GM18508 (cell line): ENCODE results near the gene VAV3.
"Not testable (repeated sequence)": the region's sequence is repeated elsewhere in the genome, so short reads cannot be mapped to it uniquely, and the experiment has no call there.

Source experiments
- ATAC-seq: cut with Tn5 transposase; IDR thresholded peaks from one replicate; pipeline ENCODE4 v1.9.1; 2021; ENCODE audit warnings: moderate number of reproducible peaks; ENCODE audit not compliant: insufficient read depth, unreplicated experiment

The VAV3 gene

DNA sequence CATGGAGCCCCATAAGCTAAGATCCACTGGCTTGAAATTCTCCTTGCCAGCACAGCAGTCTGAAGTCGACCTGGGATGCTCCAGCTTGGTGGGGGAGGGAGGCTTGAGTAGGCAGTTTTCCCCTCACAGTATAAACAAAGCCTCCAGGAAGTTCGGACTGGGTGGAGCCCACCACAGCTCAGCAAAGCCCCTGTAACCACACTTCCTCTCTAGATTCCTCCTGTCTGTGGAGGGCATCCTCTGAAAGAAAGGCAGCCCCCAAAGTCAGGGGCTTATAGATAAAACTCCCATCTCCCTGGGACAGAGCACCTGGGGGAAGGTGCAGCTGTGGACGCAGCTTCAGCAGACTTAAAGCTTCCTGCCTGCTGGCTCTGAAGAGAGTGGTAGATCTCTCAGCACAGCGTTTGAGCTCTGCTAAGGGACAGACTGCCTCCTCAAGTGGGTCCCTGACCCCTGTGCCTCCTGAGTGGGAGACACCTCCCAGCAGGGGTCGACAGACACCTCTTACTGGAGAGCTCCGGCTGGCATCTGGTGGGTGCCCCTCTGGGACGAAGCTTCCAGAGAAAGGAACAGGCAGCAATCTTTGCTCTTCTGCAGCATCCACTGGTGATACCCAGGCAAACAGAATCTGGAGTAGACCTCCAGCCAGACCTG is 120.3 kb downstream of the VAV3 start:
- not testable (repeated sequence) for ATAC-seq

DNA sequence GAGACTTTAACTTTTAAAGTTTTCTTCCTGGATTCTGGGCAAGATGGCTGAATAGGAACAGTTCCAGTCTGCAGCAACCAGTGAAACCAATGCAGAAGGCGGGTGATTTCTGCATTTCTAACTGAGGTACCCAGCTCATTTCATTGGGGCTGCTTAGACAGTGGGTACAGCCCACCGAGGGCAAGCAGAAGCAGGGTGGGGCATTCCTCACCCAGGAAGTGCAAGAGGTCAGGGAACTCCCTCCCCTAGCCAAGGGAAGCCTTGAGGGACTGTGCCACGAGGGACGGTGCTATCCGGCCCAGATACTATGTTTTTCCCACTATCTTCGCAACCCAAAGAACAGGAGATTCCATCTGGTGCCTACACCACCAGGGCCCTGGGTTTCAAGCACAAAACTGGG is 121.0 kb downstream of the VAV3 start:
- ATAC-seq: no peak

DNA sequence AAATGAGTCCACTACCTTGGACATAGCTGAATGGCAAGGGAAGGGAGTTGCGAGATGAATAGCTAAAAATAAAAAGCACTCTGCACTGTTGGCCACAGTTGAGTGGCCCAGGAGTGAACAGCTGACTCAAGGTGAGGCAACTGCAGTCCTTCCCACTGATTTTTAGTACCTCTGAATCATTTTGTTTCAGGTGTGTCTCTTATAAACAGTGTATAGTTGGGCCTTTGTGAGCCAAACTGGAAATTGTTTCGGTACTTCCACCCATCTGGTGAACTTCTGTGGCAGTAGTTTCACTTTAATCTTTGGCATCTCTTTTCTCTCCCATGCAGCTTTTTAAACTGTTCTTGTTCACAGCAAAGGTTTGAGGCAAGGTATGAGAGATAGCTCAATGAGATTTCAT is 122.7 kb downstream of the VAV3 start:
- ATAC-seq: no peak

DNA sequence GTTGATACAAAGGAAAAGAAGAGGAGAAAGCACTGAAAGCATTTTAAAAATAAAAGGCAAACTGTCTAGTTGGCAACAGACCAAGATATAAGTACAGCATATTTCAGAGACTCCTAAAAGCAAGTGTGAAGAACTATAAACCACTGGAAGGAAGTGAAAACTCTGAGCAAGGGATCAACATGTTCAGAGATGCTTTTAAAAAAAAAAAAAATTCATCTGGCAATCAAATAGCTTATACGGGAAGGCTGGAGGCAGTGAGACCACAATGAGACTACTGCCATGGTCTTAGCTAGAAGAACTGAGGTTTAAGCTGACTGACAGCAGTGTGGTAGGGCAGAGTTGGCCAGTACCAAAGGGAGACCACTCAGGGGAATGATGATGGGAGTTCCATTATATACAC is 124.3 kb downstream of the VAV3 start:
- no peak for ATAC-seq

DNA sequence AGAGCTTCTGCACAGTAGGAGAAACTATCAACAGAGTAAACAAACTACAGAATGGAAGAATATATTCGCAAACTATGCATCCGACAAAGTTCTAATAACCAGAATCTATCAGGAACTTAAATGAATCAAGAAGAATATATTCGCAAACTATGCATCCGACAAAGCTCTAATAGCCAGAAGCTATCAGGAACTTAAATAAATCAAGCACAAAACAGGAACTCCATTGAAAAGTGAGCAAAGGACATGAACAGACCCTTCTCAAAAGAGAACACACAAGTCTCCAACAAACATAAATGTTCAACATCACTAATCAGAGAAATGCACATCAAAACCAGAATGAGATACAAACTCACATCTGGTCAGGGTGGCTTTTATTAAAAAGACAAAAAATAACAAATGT is 126.9 kb downstream of the VAV3 start:
- ATAC-seq: no peak

DNA sequence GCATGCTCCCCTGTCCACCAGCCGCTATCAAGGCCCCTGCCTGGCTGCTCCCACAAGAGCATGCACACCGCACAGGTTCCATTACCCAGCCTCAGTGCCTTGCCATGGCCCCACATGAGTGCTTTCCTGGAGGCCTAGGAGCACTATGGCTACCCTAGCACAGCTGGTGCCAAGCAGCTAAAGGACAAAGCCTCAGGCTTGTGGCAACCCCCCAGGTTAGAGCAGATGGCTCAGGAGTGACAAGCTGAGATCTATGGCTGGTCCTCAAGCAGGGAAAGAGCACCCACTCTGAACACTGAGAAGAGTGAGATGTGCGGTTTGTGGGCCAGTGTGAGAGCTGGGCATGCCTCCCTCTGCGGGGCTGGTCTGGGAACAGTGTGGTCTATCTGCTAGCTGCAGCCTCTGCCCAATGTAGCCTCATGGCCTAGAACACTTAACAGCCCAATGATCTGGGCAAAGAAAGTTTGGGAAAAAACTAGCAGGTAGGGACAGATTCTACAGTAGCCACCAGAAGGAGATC is 129.8 kb downstream of the VAV3 start:
- no peak for ATAC-seq

DNA sequence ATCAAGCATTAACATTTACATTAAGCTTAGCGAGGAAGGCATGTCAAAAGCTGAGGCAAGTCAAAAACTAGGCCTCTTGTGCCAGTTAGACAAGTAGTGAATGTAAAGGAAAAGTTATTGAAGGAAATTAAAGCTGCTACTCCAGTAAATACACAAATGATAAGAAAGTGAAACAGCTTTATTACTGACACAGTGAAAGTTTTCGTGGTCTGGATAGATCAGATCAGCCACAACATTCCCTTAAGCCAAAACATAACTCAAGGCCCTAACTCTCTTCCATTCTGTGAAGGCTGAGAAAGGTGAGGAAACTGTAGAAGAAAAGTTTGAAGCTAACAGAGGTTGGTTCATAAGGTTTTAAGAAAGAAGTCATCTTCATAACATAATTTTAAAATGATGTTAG is 131.9 kb downstream of the VAV3 start:
- ATAC-seq: no peak

DNA sequence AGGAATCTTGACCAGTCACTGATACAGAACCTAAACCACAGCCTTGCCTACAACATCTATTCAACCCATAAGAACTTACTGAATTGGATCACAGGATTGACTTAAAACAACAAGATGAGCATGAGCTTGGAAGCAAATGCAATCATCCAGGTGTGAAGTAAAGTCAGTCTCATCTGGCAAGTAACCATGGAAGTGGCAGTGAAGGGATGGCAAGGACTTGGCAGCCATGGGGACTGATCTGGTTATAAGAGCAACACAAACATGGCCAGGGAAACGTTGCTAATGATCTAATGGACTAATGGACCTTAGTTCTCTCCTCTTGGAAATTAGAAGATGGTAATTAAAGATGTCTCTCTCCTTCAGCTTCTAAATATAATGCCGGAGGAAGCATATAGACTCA is 133.1 kb downstream of the VAV3 start:
- no peak for ATAC-seq

DNA sequence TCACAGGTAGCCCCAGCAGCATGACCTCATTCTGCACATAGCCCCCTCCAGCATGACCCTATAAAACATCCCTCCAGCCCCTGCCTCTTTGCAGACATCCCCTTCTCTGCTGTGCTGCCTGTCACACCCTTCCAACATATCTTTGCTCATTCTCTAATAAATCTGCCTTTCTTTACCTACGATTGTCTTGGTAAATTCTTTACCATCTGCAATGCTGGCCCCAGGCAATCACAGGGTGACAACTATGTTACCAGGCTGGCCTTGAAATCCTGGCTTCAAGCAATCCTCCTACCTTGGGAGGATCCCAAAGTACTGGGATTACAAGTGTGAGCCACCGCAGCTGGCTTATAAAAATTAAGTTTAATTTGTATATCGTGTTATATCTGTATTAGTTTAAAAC is 134.5 kb downstream of the VAV3 start:
- no peak for ATAC-seq

DNA sequence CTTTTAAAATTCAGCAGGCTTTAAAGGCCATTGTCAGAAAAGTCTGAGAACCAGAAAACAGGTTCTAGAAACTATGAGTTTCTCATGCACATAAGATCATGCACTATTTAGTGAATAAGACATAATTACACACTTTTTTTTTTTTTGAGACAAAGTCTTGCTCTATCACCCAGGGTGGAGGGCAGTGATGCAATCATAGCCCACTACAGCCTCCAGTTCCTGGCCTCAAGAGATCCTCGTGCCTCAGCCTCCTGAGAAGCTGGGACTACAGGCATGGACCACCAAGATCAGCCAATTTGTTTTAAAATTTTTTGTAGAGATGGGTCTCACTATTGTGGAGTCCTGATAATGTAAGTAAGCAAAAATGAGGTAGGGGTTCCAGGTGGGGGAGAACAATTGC is 134.9 kb downstream of the VAV3 start:
- no peak for ATAC-seq

DNA sequence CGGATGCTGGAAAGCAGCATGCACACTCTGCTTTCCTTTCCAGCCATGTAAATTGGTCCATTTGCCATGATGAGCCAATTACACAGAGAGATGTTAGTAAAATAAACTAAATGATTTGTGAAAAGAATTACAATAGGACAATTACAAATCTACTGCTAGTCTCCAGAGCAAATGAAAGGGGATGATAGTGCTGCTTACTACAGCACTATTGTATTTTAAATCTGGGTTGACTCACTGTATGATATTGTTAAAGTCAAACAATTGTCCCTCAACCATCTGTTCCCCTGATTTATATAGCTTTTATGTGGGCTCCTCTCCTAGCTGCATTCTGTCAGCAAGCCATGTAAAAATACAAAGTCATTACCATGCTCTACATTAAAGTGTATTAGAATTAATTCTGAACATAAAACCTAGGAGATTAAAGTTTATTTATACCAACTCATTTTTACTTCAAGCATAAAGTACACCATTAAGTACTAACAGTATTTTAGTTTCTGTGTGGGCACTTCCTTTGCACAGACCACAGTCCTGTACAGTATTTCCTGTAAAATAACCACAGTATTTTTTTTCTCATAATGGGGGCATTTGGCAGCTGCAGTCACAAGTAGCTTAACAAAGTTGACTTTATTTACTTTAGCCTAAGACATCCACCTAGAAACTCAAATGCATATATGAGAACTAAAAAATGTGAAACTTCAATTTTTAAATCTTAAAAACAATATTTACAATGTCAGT is 135.8 kb downstream of the VAV3 start:
- ATAC-seq: peak; percentile 57

DNA sequence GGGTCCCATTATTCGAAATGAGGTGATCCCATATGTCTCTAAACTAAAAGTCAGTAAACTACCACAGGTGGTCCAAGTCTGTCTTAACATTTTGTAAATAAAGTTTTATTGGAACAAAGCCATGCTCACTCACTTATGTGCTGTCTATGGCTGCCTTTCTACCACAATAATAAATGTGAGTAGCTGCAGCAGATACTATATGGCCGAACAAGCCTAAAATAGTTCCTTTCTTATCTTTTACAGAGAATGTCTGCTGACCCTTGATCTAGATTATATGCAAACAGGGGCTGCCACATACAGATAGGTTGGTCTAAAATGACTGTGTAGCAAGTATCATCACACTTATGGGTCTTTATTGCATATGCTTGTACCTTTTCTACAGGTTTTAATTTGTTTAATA is 140.0 kb downstream of the VAV3 start:
- ATAC-seq: no peak

DNA sequence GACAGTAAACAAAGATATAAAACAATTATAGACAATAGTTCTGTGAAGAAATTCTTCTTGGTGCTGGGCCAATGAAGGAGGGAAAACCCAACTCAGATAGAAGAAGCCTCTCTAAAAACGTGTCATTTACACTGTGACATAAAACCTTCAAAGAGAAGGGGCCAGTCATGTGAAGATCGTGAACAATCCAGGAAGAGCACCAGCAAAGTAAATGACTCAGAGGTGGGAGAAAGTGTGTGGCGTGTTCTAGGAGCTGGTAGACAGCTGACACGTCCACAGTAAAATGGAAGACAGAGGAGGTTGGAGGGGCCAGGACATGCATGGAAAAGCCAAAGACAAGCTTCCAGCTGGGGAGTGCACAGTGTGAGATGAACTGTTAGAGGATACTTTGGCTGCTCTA is 143.6 kb downstream of the VAV3 start:
- ATAC-seq: no peak

DNA sequence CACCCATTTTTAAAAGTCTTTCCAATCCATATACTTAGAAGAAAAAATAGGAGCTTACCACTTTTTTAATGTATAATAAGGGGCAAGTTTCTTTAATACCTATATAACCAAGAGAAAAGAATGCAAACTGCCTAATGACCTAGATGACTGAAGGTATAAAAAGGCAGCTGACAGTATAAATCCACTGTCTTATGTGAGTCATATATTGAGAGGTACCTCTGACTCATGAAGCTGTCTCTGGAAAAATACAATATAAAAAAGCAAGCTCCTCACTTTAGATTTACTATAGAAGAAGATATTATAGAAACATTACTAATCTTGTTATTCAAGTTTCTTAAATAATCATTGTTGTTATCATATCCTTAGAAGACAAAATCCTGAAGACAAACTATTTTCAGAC is 144.2 kb downstream of the VAV3 start:
- ATAC-seq: no peak

DNA sequence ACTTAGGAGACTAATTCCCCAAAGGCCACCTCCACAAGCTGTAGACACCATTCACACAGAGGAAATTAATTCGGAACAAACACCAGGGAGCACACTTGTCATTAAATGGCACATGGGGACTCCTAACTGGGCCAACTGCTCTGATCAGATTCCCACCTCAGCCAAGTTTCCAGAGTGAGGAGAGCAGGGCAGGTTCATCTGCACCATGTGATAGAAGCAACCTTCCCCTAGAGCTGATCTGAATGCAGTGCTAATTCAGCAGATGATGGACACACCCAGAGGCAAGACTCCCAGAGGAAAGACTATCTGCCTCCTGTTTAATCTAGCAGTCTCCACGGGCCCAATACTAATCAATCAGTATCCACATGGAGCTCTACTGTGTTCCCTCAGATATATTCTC is 147.0 kb downstream of the VAV3 start:
- ATAC-seq: no peak

DNA sequence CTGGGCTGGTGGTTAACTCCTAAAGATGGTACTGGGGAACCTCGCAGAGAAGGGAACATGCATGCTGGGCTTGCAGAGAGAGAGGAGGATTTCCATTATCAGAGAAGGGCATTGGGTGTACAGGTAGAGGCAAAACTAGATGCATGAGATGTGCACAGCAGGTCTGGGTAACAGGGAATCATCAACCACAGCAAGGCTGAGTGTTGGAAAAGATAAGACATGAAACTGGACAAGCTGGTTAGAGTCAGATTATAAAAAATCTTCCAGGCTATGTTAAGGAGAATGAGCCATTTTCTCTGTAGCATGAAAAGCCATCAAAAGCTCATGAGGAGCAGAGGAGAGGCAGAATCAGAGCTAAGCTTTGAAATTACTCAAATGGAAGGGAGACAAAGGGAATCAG is 147.8 kb downstream of the VAV3 start:
- no peak for ATAC-seq

DNA sequence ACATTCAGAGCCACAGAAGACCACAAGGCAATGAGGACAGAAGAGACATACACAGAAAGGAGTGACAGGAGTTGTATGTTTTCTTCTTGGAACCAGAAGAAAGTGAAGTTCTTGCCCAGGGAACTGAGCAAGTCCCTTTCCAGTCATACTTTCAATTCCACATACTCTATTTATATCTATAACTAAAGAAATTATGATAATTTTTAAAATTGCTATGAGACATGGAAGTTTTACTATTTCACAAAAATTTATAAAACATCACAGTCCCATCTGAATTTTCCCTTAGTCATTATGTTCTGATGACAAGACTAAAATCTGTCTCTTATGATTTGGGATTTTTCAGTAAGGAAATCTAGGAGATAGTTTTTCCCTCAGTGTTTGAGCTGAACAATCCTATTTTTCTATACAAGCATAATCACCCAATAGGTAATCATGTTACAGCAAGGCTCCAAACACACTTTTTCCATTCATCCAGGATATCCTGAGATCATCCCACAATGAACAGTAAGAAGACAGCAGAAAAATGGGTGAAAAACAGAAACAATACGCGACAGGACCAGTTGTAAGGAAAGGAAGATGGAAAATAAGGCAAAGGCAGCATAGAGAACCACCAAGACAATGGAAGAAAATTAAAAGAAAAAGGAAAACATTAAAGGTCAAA is 154.6 kb downstream of the VAV3 start:
- no peak for ATAC-seq

DNA sequence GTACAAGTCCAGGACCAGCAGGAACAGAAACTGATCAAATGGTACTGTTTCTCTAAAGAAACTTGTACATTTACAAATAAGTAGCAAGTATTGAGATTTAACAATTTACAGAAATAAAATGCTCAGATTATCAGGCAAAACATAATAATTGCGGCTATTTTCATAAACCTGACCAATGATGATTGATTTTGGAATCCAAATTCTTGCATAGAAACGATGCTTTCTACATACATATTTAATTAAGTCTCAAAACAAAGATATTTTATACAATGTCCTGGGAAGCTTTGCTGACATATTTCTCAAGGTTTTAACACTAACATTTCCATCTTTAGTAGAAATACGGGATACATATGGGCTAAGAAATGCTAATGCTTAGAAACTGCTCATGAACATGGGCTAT is 157.1 kb downstream of the VAV3 start:
- no peak for ATAC-seq

DNA sequence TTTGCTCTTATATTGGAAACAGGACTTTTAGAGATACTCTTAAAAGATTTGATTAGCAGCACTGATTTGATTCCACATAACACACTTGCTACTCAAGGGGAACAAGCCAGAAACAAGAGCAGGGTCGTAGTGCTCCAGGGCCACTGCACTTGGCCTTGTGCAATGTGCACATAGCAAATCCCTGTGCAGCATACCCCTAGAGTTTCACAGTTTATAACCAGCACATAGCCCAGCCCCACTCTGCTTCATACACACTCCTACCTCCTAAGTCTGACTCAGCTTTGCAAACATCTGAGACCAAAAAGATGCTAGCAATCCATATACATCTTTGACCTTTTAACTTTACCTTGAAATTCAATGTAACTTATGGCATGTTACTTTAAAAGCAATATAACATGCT is 157.6 kb downstream of the VAV3 start:
- ATAC-seq: no peak

DNA sequence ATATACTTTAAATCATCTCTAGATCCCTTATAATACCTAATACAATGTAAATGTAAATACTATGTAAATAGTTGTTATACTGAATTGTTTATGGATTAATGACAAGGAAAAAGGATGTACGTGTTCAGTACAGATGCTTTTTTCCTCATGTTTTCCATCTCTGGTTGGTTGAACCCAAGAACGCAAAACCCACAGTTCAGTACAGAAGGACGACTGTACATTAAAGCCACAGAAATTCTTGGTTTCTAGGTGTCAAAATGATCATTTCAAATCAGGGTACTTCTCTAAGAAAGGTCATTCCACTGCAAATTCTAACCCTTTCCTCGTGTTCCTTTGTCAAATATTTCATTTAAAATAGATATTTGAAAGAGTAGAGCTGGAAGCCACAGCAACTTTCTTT is 158.1 kb downstream of the VAV3 start:
- no peak for ATAC-seq

DNA sequence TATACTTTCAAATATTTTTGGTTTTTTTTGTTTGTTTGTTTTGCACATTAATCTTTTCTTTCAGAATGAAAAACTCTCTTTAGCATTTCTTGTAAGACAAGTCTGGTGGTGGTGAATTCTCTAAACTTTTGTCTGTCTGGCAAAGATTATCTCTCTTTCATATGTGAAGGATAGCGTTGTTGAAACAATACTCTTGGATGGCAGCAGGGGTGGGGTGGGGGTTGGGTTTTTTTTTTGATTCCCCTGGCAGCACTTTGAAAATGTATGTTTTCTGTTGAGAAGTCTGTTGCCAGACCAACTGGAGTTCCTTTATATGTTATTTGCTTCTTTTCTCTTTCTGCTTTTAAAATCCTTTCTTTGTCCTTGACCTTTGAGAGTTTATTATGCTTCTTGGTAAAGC is 160.2 kb downstream of the VAV3 start:
- no peak for ATAC-seq

DNA sequence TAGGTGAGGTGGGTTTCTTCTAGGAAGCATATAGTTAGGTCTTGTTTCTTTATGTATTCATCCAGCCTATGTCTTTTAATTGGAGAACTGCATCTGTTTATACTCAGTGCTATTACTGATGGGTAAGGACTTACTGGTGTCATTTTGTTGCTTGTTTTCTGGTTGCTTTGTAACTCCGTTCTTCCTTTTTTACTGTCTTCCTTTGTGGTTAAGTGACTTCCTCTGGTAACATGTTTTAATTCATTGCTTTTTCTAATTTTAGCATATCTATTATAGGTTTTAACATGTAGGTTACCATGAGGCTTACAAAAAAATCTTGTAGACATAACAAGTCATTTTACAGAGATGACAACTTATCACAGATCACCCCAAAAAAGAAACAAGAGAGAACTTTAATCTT is 160.8 kb downstream of the VAV3 start:
- ATAC-seq: no peak
